ENCODE measurements around the gene FREM1. TPM values are rescaled to one million over a fixed set of nuclear protein-coding genes. Genes with fewer than 3 reads are reported as not detected.

The FREM1 gene
- total RNA-seq, 1 donor from 2014 or later, result 0.20 TPM

- DNase-seq (ENCODE audit: low read depth, low spot score), result no peak
These were observed 143.9 kb downstream of the FREM1 start for GRCh38 chr9:14766299-14766698.

GRCh38 chr9:14761584-14761983 lies 148.6 kb downstream of the FREM1 start:
- no peak for DNase-seq (ENCODE audit: low read depth, low spot score)

GRCh38 chr9:14760060-14760459 lies 150.2 kb downstream of the FREM1 start:
- DNase-seq (ENCODE audit: low read depth, low spot score), result no peak

- DNase-seq (ENCODE audit: low read depth, low spot score), result no peak
These were observed 153.9 kb downstream of the FREM1 start for GRCh38 chr9:14756291-14756690.

GRCh38 chr9:14752871-14753270 lies 157.4 kb downstream of the FREM1 start:
- no peak for DNase-seq (ENCODE audit: low read depth, low spot score)

GRCh38 chr9:14752271-14752670 lies 158.0 kb downstream of the FREM1 start:
- peak; percentile 91 for DNase-seq (ENCODE audit: low read depth, low spot score)

GRCh38 chr9:14750821-14751220 lies 159.4 kb downstream of the FREM1 start:
- DNase-seq (ENCODE audit: low read depth, low spot score), result peak; percentile 54

- DNase-seq (ENCODE audit: low read depth, low spot score), result no peak
These were observed 160.5 kb downstream of the FREM1 start for GRCh38 chr9:14749741-14750211.

- no peak for DNase-seq (ENCODE audit: low read depth, low spot score)
These were observed 161.9 kb downstream of the FREM1 start for GRCh38 chr9:14748373-14748772.

- DNase-seq (ENCODE audit: low read depth, low spot score), result no peak
These were observed 163.1 kb downstream of the FREM1 start for GRCh38 chr9:14747111-14747510.

GRCh38 chr9:14746626-14747025 lies 163.6 kb downstream of the FREM1 start:
- DNase-seq (ENCODE audit: low read depth, low spot score), result peak; percentile 80

- no peak for DNase-seq (ENCODE audit: low read depth, low spot score)
These were observed 165.5 kb downstream of the FREM1 start for GRCh38 chr9:14744768-14745167.

- DNase-seq (ENCODE audit: low read depth, low spot score), result no peak
These were observed 168.9 kb downstream of the FREM1 start for GRCh38 chr9:14741369-14741768.

- DNase-seq (ENCODE audit: low read depth, low spot score), result no peak
These were observed 177.1 kb downstream of the FREM1 start for GRCh38 chr9:14733133-14733532.

- DNase-seq (ENCODE audit: low read depth, low spot score), result no peak
These were observed 178.8 kb downstream of the FREM1 start for GRCh38 chr9:14731294-14731981.

GRCh38 chr9:14730461-14730898 lies 179.7 kb downstream of the FREM1 start:
- no peak for DNase-seq (ENCODE audit: low read depth, low spot score)

GRCh38 chr9:14723301-14723700 lies 186.9 kb downstream of the FREM1 start:
- no peak for DNase-seq (ENCODE audit: low read depth, low spot score)

GRCh38 chr9:14722391-14723035 lies 187.7 kb downstream of the FREM1 start, which contains the start of gene CER1:
Gene CER1 (minus strand): TSS chr9:14722733. CDS start chr9:14722672, 61 bp downstream.
- DNase-seq (ENCODE audit: low read depth, low spot score), result no peak

- no peak for DNase-seq (ENCODE audit: low read depth, low spot score)
These were observed 190.9 kb downstream of the FREM1 start for GRCh38 chr9:14719231-14719923.

GRCh38 chr9:14715102-14715501 lies 195.1 kb downstream of the FREM1 start:
- no peak for DNase-seq (ENCODE audit: low read depth, low spot score)

GRCh38 chr9:14713187-14713767 lies 197.0 kb downstream of the FREM1 start:
- DNase-seq (ENCODE audit: low read depth, low spot score), result no peak

GRCh38 chr9:14710804-14711203 lies 199.4 kb downstream of the FREM1 start:
- no peak for DNase-seq (ENCODE audit: low read depth, low spot score)
